ENCODE data around the gene CEP250.
"Not testable (repeated sequence)": the region's sequence is repeated elsewhere in the genome, so short reads cannot be mapped to it uniquely, and the experiment has no call there.

Gene CEP250

DNA sequence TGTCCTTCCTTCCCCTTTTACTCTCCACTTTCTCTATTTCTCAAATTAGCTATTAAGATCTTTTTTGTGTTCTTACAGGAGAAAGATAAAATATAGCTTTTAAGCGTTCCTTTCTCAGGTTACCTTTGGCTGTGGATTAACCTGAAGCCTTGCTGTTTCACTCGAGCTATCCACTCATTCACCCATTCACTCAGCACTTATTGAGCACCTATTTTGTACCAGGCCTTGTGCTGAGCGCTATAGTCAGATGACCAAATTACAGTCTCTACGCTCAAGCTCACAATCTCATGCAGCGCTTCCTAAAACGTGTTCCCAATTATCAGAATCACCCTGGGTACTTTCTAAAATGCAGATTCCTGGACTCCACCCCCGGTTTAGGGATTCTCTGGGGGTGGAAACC is 1.8 kb upstream of the CEP250 start:
- no peak for DNase-seq

DNA sequence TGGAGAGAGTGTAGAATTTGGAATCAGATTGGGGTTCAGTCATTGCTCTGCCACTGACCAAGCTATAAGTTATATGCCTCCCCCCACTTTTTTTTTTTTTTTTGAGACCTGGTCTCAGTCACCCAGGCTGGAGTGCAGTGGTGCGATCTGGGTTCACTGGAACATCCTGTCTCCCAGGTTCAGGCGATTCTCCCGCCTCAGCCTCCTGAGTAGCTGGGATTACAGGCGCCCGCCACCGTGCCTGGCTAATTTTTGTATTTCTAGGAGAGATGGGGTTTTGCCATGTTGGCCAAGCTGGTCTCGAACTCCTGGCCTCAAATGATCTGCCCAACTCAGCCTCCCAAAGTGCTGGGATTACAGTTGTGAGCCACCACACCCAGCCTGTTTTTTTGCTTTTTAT is 1.3 kb downstream of the CEP250 start:
- DNase-seq, result not testable (repeated sequence)

DNA sequence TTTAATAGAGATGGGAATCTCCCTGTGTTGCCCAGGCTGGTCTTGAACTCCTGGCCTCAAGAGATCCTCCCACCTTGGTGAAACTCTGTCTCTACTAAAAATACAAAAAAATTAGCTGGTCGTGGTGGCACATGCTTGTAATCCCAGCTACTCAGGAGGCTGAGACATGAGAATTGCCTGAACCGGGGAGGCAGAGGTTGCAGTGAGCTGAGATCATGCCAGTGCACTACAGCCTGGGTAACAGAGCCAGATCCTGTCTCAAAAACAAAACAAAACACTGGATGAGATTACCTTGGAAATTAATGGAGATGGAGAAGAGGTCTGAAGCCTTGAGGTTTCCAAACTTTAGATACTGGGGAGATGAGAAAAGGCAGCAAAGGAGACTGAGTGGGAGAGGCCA is 2.1 kb downstream of the CEP250 start:
- DNase-seq, result not testable (repeated sequence)

DNA sequence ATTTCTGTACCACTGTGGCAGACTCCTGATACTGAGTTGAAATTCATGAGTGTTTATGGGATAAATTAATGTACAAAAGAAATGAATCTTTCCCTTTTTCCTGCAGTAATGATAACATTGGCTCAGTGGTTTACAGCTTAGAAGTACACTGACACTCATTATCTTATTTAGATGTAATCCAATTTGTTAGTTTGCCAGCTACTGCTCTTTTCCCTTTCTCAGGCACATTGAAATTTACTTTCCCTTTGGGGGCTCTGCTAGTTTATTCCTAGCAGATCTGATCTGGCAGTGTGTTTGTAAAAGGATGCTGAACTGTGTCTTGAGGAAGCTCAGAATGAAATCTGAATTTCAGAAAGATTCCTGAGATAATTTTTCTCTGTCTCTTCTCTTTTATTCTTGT is 3.0 kb downstream of the CEP250 start:
- no peak for DNase-seq

DNA sequence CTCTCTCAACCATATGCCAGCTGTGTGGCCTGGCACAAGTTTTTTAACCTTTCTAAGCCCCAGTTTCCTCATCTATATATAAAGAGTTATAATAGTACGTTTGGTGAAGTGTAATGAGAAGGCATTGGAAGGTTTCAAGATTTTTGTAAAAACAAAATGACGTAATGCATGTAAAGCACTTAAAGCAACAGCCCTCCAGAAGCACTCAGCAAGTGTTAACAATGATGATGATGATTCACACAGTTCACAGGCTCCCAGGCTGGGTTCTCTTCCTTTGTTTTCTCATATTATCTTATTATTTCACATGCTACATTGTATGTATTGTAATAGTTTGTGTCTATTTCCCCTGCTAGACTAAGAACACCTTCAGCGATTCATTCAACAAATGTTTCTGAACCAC is 6.2 kb downstream of the CEP250 start:
- DNase-seq, result no peak

DNA sequence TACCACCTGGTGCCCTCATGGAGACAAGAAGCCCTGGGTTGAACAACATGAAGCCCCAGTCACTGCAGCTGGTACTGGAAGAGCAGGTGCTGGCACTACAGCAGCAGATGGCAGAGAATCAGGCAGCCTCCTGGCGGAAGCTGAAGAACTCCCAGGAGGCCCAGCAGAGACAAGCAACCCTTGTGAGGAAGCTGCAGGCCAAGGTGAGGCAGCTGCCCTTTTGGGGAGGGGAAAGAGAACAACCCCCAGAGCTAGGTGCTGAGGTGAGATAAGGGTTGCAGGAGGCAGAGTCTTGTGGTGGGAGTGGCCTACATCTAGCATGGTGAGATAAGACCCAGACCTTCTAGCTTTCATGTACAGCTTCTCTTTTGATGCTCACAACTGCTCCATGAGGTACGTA is 7.0 kb downstream of the CEP250 start:
- no peak for DNase-seq

DNA sequence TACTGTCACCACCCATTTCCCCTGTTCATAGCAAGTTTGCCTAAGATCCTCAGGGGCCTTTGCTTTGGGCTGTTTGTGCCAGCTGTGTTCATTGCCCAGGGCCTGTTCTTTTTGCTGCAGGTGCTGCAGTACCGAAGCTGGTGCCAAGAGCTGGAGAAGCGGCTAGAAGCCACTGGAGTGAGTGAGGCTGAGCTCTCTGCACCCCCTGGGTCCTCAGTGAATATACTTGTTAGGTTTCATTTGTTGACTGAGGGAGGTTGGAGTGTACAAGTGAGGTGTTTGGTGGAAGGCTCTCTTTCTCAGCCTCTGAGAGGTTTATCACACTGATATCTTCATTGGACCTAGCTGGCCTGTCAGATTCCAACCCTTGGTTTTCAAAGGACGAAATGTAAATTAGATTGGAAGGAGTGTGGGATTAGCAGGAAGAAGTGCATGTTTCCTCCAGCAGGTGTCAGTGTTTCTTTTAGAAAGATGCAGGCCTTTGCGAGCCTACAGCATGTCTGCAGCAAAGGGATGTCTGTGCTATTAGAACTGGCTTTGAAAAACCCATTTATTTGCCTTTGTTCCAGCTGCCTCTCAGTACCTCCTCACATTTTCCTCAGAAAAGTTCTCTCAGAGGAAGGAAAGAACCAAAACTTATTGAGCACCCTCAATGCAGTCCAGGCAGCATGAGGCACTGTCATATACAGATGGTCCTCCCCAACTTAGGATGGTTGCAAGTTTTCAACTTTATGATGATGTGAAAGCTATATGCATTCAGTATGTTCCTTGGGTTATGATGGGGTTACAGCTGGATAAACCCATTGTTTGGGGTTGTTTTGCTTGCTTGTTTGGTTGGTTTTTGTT is 8.3 kb downstream of the CEP250 start:
- peak; percentile 56 for DNase-seq

DNA sequence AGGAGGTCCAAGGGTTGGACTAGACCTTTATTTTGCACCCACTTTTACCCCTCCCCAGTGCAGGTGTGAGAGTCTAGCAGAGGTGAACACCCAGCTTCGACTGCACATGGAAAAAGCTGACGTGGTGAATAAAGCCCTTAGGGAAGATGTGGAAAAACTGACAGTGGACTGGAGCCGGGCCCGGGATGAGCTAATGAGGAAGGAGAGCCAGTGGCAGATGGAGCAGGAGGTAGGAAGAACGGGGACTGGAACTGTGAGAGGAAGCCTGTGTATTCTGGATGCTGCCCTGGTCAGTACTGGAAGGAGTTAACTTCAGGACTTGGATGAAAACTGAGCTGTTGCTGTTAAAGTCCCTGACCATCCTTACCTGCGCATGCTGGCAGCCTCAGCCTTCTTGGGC is 10.6 kb downstream of the CEP250 start:
- DNase-seq, result no peak

DNA sequence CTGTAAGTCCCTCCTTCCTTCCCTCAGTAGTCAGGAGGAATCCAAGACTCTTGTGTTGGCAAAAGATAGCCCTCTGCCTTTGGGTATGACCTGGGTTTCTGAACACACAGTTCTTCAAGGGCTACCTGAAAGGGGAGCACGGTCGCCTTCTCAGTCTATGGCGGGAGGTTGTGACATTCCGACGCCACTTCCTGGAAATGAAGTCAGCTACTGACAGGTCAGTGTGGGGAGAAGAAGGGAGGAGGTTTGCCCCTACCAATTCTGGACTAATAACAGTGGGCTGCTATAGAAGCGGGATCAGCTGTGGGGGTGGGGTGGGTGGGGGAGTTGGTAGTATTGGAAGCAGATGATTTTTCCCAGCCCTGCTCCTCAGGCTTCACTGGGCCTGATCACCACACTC is 11.5 kb downstream of the CEP250 start:
- no peak for DNase-seq

DNA sequence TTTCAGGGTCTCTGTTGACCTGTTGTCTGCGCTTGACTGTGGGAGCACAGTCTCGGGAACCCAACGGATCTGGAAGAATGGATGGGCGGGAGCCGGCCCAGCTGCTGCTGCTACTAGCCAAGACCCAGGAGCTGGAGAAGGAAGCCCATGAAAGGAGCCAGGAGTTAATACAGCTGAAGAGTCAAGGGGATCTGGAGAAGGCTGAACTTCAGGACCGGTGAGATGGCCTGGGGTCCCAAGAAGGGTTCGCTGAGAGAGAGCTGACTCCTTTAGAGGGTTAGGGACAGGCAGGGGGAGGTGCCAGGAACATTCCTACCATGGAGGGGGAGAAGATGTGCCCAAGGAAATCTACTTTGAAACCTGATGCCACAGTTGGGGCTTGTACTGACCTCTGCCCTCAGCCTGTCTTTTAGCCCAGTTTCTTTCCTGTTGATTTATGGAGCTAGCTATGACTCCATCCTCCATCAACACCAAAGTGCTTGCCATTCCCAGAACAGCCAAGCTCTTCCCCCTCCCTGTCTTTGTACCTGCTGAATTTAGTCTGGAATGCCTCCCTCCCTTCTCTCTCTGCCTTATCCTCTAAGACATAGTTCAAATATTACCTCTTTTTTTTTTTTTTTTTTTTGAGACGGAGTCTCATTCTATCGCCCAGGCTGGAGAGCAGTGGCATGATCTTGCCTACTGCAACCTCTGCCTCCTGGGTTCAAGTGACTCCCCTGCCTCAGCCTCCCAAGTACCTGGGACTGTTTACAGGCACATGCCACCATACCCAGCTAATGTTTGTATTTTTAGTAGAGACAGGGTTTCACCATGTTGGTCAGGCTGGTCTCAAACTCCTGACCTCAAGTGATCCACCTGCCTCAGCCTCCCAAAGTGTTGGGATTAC is 12.2 kb downstream of the CEP250 start:
- DNase-seq, result no peak

DNA sequence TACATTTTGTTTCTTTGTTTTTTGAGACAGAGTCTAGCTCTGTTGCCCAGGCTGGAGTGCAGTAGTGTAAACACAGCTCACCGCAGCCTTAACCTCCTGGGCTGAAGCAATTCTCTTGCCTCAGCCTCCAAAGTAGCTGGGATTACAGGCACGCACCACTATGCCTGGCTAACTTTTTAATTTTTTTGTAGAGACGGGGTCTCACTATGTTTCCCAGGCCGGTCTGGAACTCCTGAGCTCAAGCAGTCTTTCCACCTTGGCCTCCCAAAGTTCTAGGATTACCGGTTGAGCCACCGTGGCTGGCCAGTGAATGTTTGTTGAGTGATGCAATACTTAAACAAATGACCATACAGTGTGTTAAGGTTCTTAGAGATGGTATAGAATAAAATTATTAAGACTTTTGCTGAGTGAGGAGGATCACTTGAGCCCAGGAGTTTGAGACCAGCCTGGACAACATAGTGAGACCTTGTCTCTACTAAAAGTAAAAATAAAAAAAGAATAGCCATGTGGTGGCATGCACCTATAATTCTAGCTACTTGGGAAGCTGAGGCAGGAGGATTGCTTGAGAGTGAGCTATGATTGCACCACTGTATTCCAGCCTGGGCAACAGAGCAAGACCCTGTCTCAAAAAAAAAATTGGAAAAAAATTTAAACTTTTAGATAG is 13.4 kb downstream of the CEP250 start:
- DNase-seq, result no peak

DNA sequence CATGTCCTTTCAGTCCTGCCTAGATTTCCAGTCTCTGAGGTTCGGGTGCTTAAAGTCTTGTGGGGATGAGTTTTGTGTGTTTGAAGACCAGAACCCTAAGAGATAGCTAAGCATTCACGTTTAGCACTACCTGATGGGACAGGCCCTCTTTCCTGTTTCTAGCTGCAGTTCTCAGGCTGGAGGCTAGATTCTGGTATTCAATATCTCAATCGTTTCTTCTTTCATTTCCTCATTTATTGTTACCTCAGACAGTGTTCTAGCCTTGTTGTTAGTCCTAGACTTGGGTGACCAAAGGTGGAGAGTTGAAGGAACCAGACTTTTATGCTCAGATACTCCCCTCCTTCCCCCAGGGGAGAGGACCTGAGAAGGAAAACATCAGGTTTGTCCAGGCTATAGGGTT is 16.8 kb downstream of the CEP250 start:
- no peak for DNase-seq

DNA sequence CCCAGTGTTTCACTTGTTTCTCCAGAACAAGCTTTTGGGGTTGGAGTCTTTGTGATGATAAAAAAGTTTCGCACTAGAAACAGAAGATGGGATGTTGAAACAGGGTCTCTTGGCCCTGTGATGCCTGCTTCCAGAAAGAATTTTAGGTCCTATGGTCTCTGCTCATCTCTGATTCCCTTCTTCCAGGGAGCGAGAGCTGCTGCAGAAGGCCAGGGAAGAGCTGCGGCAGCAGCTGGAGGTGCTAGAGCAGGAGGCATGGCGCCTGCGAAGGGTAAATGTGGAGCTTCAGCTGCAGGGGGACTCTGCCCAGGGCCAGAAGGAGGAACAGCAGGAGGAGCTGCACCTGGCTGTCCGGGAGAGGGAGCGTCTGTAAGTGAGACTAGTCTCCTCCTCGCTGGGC is 18.3 kb downstream of the CEP250 start:
- DNase-seq, result no peak

DNA sequence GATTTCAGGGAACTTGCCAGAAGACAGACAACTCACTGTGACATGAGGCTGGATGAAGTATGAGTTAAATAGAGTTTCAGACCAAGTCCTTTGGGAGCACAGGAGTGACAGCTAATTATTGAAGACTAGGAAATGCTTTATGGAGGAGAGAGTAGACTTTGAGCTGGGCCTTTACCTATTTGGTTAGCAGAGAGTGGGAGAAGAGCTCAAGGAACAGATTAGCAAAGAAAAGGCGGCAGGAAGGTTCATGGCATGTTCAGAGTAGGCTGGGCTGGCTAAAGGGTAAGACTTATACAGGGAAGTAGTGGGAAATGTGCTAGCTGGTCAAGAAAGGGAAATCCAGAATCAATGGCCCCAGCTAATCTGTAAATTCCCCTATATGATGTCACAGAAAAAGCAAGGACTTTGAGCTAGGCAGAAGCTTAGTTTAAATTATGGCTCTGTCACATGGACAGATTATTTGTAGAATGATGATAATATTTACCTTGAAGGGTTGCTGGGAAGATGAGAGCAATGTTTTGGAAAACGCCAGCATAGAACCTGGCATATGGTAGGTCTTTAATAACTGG is 19.0 kb downstream of the CEP250 start:
- no peak for DNase-seq

DNA sequence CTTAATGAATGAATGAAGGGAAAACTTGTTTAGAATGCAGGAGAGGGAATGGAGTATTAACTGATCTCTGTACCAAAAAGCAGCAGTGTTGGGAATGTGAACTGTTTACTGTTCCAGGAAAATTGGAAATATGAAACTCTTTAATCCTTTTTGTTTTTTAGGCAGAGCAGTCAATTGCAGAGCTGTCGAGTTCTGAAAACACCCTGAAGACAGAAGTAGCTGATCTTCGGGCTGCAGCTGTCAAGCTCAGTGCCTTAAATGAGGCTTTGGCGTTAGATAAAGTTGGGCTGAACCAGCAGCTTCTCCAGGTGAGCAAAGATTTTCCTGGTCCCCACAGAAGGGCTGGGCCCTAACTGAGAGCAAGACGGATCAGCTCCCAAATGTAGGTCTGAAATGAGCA is 20.9 kb downstream of the CEP250 start:
- DNase-seq, result no peak

DNA sequence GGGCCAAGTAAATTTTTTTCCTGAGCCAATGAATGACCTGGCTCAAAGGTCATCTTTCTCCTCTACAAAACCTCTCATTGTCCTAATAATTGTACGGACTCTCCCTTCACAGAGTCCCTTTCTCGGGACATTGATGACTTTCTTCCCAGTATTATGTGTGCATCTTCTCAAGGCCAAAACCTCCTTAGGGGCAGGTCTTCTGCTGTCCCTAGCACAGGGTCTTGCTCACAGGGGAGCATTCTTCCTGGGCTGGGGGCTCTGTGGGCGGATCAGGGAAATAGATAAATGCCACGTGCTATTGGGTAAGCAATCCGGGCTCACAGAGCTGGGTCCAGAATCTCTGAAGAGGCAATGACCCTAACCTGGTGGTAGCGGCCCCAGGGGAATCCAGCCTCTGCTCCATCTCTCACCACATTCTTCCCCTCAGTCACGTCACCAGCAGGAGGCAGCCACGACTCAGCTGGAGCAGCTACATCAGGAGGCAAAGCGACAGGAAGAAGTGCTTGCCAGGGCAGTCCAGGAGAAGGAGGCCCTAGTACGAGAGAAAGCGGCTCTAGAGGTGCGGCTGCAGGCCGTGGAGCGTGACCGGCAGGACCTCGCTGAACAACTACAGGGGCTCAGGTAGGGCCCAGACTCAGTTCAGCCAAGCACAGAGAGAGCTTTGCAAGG is 23.5 kb downstream of the CEP250 start:
- DNase-seq, result no peak

DNA sequence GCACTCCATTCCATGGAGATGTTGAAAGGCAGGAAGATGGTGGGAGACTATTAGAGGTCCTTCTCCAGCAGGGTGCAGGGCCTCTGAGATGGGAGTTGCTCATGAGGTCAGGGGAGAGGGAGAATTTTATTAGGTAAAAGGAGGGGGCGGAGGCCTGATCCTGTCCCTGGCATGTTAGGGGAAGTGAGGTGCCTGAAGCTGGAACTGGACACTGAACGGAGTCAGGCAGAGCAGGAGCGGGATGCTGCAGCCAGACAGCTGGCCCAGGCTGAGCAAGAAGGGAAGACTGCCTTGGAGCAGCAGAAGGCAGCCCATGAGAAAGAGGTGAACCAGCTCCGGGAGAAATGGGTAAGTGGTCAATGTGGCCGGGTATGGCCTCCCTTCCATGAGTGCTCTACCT is 24.4 kb downstream of the CEP250 start:
- no peak for DNase-seq

DNA sequence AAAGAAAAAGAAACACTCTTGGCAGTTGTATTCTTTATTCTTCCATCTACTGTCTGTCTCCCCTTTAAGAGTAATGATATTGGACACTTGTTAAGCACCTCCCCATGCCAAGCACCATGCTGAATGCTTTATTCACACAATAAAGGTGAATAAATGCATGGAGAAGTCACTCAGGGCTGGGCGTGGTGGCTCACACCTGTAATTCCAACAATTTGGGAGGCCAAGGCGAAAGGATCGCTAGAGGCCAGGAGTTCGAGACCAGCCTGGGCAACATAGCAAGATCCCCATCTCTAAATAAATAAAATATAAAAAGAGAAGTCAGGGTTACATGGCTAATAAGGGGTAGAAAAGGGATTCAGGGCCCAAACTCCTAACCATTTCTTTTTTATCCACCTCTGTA is 32.1 kb downstream of the CEP250 start:
- no peak for DNase-seq

DNA sequence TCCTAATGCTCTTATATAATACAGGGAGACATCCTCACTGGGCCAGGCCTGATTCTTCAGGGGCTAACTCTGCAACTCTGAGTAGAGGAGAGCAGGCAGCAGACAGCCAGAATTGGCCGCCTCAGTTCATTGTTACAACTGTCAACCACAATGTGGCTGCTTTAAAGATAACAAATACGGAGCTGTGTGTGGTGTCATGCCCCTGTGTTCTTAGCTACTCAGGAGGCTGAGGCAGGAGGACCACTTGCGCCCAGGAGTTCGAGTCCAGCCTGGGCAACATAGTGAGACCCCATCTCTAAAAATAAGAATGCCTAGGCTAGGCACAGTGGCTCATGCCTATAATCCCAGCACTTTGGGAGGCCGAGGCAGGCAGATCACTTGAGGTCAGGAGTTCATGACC is 34.3 kb downstream of the CEP250 start:
- no peak for DNase-seq

DNA sequence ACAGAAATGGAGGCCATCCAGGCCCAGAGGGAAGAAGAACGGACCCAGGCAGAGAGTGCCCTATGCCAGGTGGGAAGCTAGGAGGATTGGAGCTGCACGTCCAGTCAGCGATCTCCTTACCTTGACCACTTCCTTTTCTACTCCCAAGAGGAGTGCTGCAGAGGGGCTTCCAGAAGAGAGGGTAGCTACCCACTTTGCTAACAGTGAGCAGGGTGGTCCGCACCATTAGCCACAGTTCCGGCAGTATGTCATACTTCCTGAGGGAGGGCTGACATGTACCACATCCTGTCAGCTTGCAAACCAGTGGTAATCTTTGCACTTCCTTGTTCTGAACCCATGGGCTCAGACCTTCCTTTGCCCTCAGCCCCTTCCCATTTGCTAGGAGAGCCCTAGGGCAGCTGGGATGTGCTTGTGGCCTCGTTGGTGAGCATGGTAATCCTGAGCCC is 35.4 kb downstream of the CEP250 start:
- peak; percentile 76 for DNase-seq

DNA sequence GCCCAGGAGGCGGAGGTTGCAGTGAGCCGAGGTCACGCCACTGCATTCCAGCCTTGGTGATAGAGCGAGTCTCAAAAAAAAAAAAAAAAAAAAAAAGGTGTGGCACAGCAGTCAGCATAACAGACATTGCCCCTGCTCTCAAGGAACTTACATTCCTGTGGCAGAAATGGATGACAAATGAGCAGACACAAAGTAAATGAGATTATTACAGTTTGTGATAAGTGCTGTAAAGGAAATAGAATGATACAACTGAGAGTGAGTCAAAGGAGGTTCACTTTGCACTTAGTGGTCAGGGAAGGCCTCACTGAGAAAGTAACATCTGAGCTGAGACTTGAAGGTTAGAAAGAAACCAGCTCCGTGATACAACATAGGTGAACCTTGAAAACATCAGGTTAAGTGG is 36.4 kb downstream of the CEP250 start:
- no peak for DNase-seq

DNA sequence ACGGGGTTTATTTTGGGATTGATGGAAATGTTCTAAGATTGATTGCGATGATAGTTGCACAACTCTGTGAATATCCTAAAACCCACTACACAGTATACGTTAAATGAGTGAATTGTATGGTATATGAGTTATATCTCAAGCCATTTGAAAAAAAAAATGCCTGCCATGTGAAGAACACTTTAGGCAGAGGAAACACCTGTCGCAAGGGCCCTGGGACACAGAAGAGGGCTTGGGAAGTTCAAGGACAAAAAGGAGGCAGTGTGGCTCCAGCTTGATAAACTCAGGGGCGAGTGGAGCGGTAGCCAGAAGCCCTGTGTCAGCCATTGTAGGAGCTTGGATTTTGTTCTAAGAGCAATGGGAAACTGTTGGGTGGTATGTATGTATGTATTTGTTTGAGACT is 37.0 kb downstream of the CEP250 start:
- no peak for DNase-seq

DNA sequence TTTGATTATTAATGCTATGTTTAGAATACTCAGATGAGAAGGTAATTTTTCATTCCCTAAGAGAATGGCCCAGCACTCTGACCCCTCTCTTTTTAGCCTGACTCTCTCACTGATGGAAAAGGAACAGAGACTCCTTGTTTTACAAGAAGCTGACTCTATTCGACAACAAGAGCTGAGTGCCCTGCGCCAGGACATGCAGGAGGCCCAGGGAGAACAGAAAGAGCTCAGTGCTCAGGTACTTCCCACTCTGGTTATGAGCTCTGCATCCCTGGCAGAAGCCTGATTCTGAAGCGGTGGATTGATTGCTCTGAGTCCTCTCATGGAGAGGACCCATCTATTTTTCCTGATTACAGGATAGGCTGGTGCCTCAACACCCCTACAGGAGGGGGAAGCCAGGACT is 41.1 kb downstream of the CEP250 start:
- DNase-seq, result no peak
